H54 (cell line): ENCODE results near the gene FAM50A.
A peak's percentile ranks its signal among the peaks of the same experiment; 100 is the strongest.
"Not testable (repeated sequence)": the region's sequence is repeated elsewhere in the genome, so short reads cannot be mapped to it uniquely, and the experiment has no call there.

Experiments used
- DNase-seq: peaks from one replicate; pipeline ENCODE4 v3.0.0; 2011; ENCODE audit warnings: low spot score, mixed read lengths; ENCODE audit not compliant: insufficient read length
- FAIRE-seq: peaks from 3 replicates; lab custom pipeline; 2011; peaks lifted over from hg19 to GRCh38; lab: Jason Lieb, UNC
- POLR2A ChIP-seq: IDR thresholded peaks from 2 replicates; pipeline ENCODE4 v1.6.1; 2011; ENCODE audit warnings: low read depth, mild to moderate bottlenecking, low read length

The FAM50A gene

DNA sequence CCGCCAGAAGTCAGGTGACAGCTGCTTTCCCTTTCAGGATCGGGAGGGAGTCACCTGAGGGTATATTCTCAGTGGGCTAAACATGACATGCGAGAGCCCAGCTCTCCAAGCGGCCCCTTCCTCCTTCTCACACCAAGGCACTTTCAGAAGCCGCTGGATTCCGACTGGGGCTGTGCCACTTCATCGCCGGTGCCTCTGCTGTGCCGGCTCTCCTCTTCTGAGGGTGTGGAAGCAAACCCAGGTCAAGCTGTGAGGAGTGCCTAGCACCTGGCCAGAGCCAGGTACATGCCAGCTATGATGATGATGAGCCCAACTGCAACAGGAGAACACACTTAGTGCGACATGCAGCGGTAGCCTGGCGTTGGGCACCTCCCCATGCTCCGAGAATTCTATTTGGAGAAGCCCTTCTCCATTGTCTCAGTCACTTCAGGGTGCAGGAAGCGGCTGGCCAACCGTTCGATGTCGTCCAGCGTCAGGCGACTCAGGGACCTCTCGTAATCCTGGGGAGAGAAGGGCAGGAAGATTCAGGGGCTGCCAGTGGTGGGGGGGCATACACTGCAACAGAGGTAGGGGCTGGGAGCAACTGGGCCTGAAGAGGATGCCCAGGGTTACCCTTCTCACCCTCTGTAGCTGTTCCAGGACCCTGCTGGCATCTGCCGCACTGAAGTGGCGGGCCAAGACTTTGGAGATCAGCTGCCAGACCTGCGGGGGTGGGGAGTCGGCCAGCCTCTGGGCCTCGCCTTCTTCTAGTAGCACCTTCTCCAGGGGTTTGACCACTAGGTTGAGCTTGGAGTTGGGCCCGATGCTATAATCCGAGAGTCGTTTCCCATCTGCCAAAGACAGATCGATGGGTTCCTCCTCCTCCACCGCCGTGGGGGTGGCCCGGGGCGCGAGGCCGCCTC is 41.5 kb downstream of the FAM50A start:
- no peak for TF ChIP-seq POLR2A

GRCh38 chrX:154486052-154486395 is 42.1 kb downstream of the FAM50A start:
- DNase-seq, result no peak

More for the DNA sequence above, 41.5 kb downstream of the FAM50A start:
- DNase-seq (no peak), FAIRE-seq (no peak)

DNA sequence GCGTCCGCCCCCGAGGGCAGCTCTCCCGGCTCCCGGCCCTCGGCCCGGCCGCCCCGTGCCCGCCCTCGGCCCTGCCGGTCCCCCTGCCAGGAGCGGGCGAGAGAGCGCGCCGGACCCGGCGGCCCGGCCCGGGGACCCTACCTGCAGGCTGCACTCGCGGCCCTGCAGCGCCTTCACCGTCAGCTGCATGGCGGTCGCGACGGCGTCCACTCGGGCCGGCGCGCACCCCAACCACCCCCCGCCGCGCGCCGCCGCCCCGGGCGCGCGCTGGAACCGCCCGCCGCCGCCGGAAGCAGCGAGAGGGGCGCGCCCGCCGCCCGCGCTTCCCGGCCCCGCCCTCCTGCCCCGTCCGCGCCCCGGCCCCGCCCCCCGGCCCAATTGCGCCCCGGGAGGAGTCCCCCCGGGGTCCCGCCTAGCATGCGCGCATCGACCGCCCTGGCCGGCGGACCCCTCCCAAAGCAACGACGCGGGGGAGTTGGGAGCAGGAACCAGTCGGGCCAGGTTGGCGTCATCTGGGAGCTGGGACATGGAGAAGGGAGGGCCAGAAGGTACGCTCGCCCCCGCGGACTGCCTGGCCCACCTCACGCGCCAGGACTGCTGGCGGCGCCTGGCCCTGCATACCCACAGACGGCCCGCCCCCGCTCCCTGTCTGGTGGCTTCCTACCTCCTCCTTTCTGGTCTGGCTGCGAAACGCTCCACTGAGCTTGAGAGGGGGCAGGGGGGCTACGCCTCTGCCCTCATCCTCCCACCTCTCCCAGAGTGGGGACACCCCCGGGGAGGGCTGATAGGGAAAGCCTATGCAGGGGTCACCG is 42.7 kb downstream of the FAM50A start, which contains the start of gene UBL4A:
TSS of gene UBL4A (minus strand) at position 220 of the 812 bp plus-strand sequence. CDS start at position 189, 31 bp downstream.
- FAIRE-seq, result no peak
- peak; percentile 44; the same call in 1 of the 2 replicates for TF ChIP-seq POLR2A
- DNase-seq, result peak; percentile 71

More at GRCh38 chrX:154486052-154486395, 42.1 kb downstream of the FAM50A start:
- no peak for FAIRE-seq
- no peak for TF ChIP-seq POLR2A

DNA sequence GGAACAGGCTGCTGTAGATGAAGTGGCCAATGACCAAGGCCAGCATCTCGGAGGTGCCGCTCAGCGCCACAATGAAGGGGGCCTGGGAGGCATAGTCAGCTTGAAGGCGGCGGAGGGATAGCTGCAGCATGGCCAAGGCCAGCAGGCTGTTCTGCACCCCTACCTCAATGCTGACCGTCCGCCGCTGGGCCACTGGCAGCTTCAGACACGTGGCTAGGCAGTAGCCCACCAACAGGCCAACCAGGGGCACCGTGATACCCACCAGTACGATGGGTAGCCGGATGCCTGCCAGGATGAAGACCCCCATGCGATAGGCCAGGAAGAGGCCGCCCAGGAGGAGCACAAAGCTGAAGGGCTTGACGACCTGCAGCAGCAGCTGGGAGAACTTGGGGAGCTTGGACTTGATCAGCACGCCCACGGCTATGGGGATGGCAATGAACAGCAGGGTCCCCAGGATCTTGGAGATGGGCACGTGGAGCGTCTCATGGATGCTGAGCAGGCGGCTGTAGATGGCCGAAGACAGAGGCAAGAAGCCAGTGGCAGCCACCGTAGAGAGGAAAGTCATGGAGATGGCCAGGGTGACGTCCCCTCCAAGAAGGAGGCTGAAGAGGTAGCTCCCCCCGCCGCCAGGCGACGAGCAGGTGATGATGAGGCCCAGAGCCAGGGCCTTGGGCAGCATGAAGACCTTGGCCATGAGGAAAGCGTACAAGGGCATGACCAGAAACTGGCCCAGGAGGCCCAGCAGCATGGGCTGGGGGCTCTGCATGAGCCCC is 43.8 kb downstream of the FAM50A start:
- FAIRE-seq, result no peak
- no peak for TF ChIP-seq POLR2A
- no peak for DNase-seq

DNA sequence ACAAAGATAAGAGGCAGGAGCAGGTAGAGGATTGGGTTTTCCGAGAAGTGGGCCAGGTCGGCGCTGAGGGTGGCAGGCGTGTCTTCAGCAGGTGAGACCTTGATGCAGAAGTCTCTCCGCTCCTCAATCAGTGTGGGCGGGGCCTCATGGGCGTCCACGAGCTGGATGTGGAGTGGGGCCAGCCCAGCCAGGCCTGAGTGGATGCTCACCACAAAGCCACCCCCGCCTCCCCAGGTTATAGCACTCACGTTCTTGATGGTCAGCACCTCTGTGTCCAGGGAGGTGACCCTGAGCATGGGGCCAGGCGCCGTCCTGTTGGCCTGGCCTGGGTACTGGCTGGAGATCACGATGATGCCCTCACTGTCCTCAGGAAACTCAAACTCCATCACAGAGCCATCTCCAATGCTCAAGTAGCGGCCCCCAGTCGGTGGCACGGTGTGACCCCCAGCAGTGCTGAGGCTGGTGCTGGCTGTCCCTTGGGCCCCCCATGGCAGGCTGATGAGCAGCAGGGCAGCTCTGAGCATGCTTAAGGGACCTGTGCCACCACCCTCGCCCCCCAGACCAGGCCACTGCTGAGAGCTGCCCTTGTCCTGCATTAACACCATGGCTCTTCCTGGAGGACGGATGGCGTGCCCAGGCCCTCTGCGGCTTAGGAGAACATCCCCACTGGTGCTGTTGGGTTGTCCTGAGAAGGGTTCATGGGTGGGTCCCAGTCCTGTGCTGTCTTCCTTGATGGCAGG is 44.6 kb downstream of the FAM50A start:
- no peak for FAIRE-seq
- no peak for TF ChIP-seq POLR2A

DNA sequence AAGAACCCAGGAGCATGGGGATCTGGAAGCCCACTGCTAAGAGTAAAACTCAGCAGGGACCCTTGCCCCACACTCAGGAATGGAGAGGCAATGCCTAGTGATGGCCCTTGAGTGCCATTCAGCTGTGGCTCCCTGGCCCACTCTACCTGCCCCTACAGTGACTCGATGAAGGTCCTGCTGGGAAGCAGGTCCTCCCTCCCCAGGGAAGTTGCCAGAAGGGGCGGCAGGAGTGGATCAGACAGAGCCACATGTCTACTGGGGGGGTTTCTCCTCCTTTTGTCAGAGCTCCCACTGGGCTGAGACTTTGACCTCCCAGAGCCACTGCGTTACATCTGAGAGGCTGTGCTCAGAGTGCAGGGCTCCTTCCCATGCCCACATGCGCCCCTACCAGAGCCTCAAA is 45.2 kb downstream of the FAM50A start:
- FAIRE-seq (no peak), DNase-seq (no peak)

More for the DNA sequence above, 44.6 kb downstream of the FAM50A start:
- no peak for DNase-seq

GRCh38 chrX:154490021-154490413 is 46.1 kb downstream of the FAM50A start:
- FAIRE-seq, result no peak
- DNase-seq, result no peak
- TF ChIP-seq POLR2A, result no peak

More for the DNA sequence above, 45.2 kb downstream of the FAM50A start:
- TF ChIP-seq POLR2A, result no peak

DNA sequence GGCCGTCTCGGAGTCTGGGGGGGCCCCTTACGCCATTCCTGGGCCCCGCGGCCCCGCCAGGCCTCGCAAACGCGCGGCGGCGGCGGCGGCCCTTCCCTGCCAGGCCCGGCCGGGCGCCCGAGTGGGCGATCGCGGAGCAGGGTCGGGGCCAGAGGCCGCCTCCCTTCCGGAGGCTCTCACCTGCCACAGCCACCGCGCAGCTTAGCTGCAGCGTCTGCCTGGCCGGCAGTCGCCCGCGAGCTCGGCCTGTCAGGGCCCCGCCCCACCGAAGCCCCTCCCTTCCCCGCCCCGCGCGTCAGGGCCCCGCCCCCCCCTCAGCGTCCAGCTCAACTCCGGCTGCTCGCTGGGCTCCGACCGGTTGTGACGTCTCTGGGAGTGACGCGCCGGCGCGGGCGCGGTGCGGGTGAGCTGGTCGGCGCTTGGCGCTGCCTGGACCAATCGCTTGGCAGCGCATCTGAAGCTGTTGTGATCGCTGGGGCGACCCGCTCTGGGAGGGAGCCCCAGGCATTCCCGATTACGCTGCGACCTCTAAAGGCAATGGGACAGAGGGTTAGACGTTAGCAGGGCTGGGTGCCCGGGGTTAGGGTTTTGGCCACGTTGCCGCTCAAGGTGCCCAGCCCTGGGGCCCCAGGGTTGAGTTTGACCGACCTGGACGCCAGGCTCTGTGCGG is 46.6 kb downstream of the FAM50A start, which contains the start of gene SLC10A3:
TSS of gene SLC10A3 (minus strand) at position 216 of the 670 bp plus-strand sequence. CDS start 1,689 bp downstream, outside the sequence.
- FAIRE-seq, result no peak

GRCh38 chrX:154494715-154495114 is 50.8 kb downstream of the FAM50A start:
- FAIRE-seq, result no peak
- TF ChIP-seq POLR2A, result no peak
- no peak for DNase-seq

More for the DNA sequence above, 46.6 kb downstream of the FAM50A start, which contains the start of gene SLC10A3:
- TF ChIP-seq POLR2A, result peak; percentile 93
- DNase-seq, result peak; percentile 95

DNA sequence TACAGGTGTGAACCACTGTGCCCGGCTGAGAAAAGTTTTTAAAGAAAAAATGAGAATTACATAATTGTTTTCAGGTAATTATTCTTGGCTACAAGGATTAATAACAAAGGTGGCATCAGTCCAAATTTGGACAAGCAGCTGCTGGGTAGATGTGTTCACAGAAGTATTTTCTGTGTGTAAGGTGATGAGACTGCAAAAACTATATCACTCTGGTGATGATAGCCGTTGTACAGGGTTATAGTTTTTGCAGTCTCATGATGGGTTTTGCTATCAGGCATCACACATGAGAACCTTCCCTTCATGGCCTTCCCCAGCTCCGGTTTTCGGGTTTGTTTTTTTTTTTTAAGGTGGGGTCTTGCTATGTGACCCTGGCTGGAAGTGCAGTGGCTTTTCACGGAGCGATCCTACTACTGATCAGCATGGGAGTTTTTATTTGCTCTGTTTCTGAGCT is 51.6 kb downstream of the FAM50A start:
- no peak for FAIRE-seq
- no peak for TF ChIP-seq POLR2A
- DNase-seq, result no peak

DNA sequence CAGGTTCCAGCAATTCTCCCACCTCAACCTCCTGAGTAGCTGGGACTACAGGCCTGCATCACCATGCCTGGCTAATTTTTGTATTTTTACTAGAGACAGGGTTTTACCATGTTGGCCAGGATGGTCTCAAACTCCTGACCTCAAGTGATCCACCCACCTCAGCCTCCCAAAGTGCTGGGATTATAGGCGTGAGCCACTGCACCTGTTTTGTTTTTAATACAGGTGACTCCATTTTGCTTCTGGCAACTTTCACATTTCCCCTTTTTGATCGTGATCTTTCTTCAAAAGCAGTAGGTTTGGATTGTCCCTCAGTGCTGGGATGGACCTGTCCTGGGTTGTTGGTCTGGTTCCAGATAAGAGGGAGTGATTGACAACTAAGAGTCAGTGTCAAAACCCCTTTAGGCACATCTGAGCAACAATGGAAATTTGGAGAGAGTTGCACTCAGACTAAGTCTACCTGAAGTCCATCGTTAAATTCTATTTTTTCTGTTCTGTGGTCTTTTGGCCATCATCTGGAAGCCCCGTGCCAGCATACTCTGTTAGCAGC is 52.7 kb downstream of the FAM50A start:
- DNase-seq, FAIRE-seq: not testable (repeated sequence)
